Type B pancreatic cell (in vitro differentiated cells): ENCODE results near the gene PPP2R5C. TPM values are rescaled to one million over a fixed set of nuclear protein-coding genes. Genes with fewer than 3 reads are reported as not detected.

Experiments
- DNase-seq: peaks from one replicate; pipeline ENCODE4 v3.0.0; 2021; ENCODE audit warnings: mixed read lengths; ENCODE audit not compliant: unreplicated experiment; ENCODE audit errors: extremely low spot score
- H3K27ac Mint-ChIP-seq: 2 replicates; pipeline ENCODE4 v1.8.0; 2021; ENCODE audit warnings: mild to moderate bottlenecking, mixed read lengths
- H3K27me3 Mint-ChIP-seq: 2 replicates; pipeline ENCODE4 v1.8.0; 2021; ENCODE audit warnings: mixed read lengths
- H3K36me3 Mint-ChIP-seq: 2 replicates; pipeline ENCODE4 v1.8.0; 2021; ENCODE audit warnings: mixed read lengths
- H3K4me1 Mint-ChIP-seq: one replicate; pipeline ENCODE4 v1.8.0; 2021; ENCODE audit warnings: mixed read lengths; ENCODE audit not compliant: unreplicated experiment
- H3K4me3 Mint-ChIP-seq: 2 replicates; pipeline ENCODE4 v1.8.0; 2021; ENCODE audit warnings: mild to moderate bottlenecking, mixed read lengths
- H3K9me3 Mint-ChIP-seq: 2 replicates; pipeline ENCODE4 v1.8.0; 2021; ENCODE audit warnings: mixed read lengths
- CTCF ChIP-seq: fragments of 200-600 bp; sonication (generic); conservative IDR thresholded peaks from 2 replicates; pipeline ENCODE4 v1.5.0; 2021; ENCODE audit warnings: antibody characterized with exemption, mild to moderate bottlenecking
- total RNA-seq: library from RNA; stranded (reverse); gene quantifications from 2 replicates; pipeline ENCODE4 v1.2.1, GENCODE V29; 2021; ENCODE audit warnings: low replicate concordance

The PPP2R5C gene
- total RNA-seq, 1 donor from 2014 or later: 99.8 TPM

- H3K4me1 Mint-ChIP-seq: peaks cover 5% of the 10 kb centered on the region
- no peak for TF ChIP-seq CTCF
- no peaks in the 10 kb centered on the region for H3K9me3 Mint-ChIP-seq
- no peak overlapping the region for H3K4me3 Mint-ChIP-seq
- no peak for DNase-seq
- peaks cover 7% of the 10 kb centered on the region for H3K27me3 Mint-ChIP-seq
- H3K27ac Mint-ChIP-seq: no peak overlapping the region
- H3K36me3 Mint-ChIP-seq: no peaks in the 10 kb centered on the region
Observed at GRCh38 chr14:101735453-101735852, 26.1 kb upstream of the PPP2R5C start.

GRCh38 chr14:101736071-101736470 lies 25.4 kb upstream of the PPP2R5C start:
- H3K4me1 Mint-ChIP-seq: peaks cover 4% of the 10 kb centered on the region
- no peak overlapping the region for H3K4me3 Mint-ChIP-seq
- peaks cover 7% of the 10 kb centered on the region for H3K27me3 Mint-ChIP-seq
- no peak overlapping the region for H3K27ac Mint-ChIP-seq
- H3K9me3 Mint-ChIP-seq: no peaks in the 10 kb centered on the region
- no peaks in the 10 kb centered on the region for H3K36me3 Mint-ChIP-seq
- DNase-seq: no peak
- TF ChIP-seq CTCF: no peak

- DNase-seq: no peak
- H3K27me3 Mint-ChIP-seq: peaks cover 10% of the 10 kb centered on the region
- H3K4me3 Mint-ChIP-seq: no peak overlapping the region
- H3K4me1 Mint-ChIP-seq: no peaks in the 10 kb centered on the region
- TF ChIP-seq CTCF: no peak
- H3K36me3 Mint-ChIP-seq: no peaks in the 10 kb centered on the region
- H3K27ac Mint-ChIP-seq: peak overlapping the region; percentile 6
- peaks cover 4% of the 10 kb centered on the region for H3K9me3 Mint-ChIP-seq
Observed at GRCh38 chr14:101736585-101736984, 24.9 kb upstream of the PPP2R5C start.

- no peaks in the 10 kb centered on the region for H3K36me3 Mint-ChIP-seq
- peaks cover 17% of the 10 kb centered on the region for H3K27me3 Mint-ChIP-seq
- no peak overlapping the region for H3K27ac Mint-ChIP-seq
- no peak overlapping the region for H3K4me3 Mint-ChIP-seq
- H3K4me1 Mint-ChIP-seq: no peaks in the 10 kb centered on the region
- H3K9me3 Mint-ChIP-seq: peaks cover 6% of the 10 kb centered on the region
- no peak for DNase-seq
- no peak for TF ChIP-seq CTCF
Observed at GRCh38 chr14:101737414-101738339, 23.8 kb upstream of the PPP2R5C start.

GRCh38 chr14:101738703-101739320 lies 22.7 kb upstream of the PPP2R5C start:
- H3K9me3 Mint-ChIP-seq: peaks cover 6% of the 10 kb centered on the region
- TF ChIP-seq CTCF: no peak
- no peak for DNase-seq
- H3K27ac Mint-ChIP-seq: no peak overlapping the region
- H3K4me3 Mint-ChIP-seq: no peak overlapping the region
- no peaks in the 10 kb centered on the region for H3K4me1 Mint-ChIP-seq
- peaks cover 20% of the 10 kb centered on the region for H3K27me3 Mint-ChIP-seq
- H3K36me3 Mint-ChIP-seq: no peaks in the 10 kb centered on the region
